Measurements from ENCODE around the gene UCP2.
"Not testable (repeated sequence)": the region's sequence is repeated elsewhere in the genome, so short reads cannot be mapped to it uniquely, and the experiment has no call there.

Gene UCP2

DNA sequence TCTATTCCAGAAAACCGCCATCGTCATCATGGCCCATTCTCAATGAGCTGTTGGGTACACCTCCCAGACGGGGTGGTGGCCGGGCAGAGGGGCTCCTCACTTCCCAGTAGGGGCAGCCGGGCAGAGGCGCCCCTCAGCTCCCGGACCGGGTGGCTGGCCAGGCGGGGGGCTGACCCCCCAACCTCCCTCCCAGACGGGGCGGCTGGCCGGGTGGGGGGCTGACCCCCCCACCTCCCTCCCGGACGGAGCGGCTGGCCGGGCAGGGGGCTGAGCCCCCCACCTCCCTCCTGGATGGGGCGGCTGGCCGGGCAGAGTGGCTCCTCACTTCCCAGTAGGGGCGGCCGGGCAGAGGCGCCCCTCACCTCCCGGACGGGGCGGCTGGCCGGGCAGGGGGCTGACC, 46.6 kb downstream of the UCP2 start:
- DNase-seq: not testable (repeated sequence)

DNA sequence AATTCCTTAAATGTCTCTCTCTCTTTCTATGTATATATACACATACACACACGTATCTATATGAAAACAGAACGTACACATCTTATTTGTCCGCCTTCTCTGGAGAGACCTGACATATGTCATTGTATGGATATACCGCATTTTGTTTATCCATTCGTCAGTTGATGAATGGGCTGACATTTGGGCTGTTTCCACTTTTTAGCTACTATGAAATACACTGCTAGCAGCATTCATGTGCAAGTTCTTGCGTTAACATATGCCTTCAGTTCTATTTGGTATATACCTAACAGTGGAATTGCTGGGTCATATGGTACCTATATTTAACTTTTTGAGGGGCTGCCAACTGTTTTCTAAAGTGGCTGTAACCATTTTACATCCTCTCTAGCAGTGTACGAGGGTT, 49.9 kb downstream of the UCP2 start:
- DNase-seq: no peak

DNA sequence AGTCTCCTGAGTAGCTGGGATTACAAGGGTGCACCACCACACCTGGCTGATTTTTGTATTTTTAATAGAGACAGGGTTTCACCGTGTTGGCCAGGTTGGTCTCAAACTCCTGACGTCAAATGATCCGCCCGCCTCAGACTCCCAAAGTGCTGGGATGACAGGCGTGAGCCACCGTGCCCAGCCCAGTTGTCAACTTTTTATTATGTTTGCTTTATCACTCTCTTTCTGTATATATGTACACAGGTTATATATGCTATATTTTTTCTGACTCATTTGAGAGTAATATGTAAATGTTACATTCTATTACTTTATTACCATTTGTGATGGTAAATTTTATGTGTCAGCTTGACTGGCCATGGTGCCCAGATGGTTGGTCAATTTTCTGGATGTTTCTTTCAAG, 50.7 kb downstream of the UCP2 start:
- DNase-seq: no peak

DNA sequence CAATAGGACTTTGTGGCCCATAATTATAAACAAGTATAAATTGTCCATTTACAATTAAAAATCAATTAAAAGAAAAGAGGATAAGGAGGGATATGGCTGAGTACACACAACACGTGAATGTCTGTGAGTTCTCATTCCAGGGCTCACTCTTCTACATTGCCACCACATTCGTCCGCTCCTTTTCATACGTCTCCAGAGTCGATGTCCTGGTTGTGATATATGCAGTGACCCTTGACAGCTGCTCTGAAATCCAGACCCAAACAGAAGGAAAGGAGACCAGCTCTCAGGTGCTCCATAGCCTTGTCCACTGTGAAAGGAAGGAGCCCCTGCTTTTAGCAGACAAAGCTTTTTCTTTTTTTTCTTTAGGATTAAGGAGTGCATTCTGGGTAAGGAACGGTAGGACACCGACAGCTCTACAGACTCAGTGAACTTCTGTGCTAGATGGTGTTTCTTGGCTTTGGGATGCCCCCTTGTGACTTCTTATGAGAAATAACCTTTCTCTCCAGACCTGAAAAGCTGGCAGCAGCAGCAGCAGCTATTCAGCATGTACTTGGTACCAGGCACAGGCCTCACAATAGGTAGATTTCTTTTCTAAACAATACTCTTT, 51.5 kb downstream of the UCP2 start:
- DNase-seq: peak; percentile 49

DNA sequence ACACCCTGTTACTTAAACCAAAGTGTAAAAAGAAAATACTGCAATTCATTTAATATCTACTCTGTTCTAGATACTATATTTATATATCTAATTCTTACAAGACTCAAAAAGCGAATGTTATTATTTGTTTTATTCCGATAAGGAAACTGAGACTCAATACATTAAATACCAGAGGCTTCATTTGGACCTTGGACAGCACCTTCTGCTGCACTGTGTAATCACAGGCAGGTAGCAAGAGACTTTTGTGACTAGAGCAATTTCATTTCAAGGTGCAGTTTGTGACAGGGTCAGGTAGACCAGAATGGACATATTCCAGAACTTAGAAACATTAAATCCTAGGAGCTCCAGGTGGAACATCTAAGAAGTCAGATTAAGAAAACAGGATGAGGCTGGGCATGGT, 53.3 kb downstream of the UCP2 start:
- no peak for DNase-seq
